Mammary epithelial cell (primary cell): Measurements from ENCODE around the gene ERICH4.
"Not testable (repeated sequence)": the region's sequence is repeated elsewhere in the genome, so short reads cannot be mapped to it uniquely, and the experiment has no call there.

Experiments
- CTCF ChIP-seq, 2 donors: IDR thresholded peaks in 1 of 2; conservative IDR thresholded peaks in 1 of 2; 2 replicates each; pipeline ENCODE4 v1.5.1; 2011 to 2012; ENCODE audit warnings: inconsistent platforms in 2 of 2, low read length in 2 of 2, mild to moderate bottlenecking in 2 of 2, control low read depth in 1 of 2, low read depth in 1 of 2; ENCODE audit not compliant: insufficient read depth in 1 of 2; ENCODE audit errors: extremely low read depth in 1 of 2
- EZH2 ChIP-seq: IDR thresholded peaks from 2 replicates; pipeline ENCODE4 v1.6.1; 2012; ENCODE audit warnings: low read length, inconsistent platforms, borderline replicate concordance

GRCh38 chr19:41486953-41487352 is 44.0 kb downstream of the ERICH4 start:
- TF ChIP-seq CTCF (conservative IDR thresholded peaks at IDR 0.05 in 1 of 2, IDR thresholded peaks at IDR 0.05 in 1 of 2; ENCODE audit: extremely low read depth in 1 of 2, insufficient read depth in 1 of 2, low read depth in 1 of 2, low read length in 2 of 2); EZH2: not testable (repeated sequence)
